HG03066 (cell line): ENCODE data around the gene PRKCQ.

Experiments used
- ATAC-seq: cut with Tn5 transposase; IDR thresholded peaks from one replicate; pipeline ENCODE4 v1.9.1; 2021; ENCODE audit warnings: low read depth; ENCODE audit not compliant: unreplicated experiment

PRKCQ gene

GRCh38 chr10:6416892-6417512, 163.1 kb downstream of the PRKCQ start:
- ATAC-seq = no peak

GRCh38 chr10:6411436-6411835, 168.6 kb downstream of the PRKCQ start:
- no peak for ATAC-seq

- no peak for ATAC-seq
Observed at GRCh38 chr10:6410830-6411229, 169.2 kb downstream of the PRKCQ start.

- no peak for ATAC-seq
Observed at GRCh38 chr10:6409971-6410643, 170.0 kb downstream of the PRKCQ start.

GRCh38 chr10:6408799-6409198, 171.3 kb downstream of the PRKCQ start:
- no peak for ATAC-seq

- ATAC-seq = no peak
Observed at GRCh38 chr10:6407034-6407721, 172.9 kb downstream of the PRKCQ start.

- no peak for ATAC-seq
Observed at GRCh38 chr10:6406220-6407033, 173.6 kb downstream of the PRKCQ start.

- ATAC-seq = no peak
Observed at GRCh38 chr10:6405713-6406112, 174.4 kb downstream of the PRKCQ start.

GRCh38 chr10:6404127-6405072, 175.7 kb downstream of the PRKCQ start:
- no peak for ATAC-seq

- no peak for ATAC-seq
Observed at GRCh38 chr10:6402960-6403359, 177.1 kb downstream of the PRKCQ start.

GRCh38 chr10:6402349-6402709, 177.7 kb downstream of the PRKCQ start:
- no peak for ATAC-seq

- peak; percentile 80 for ATAC-seq
Observed at GRCh38 chr10:6401558-6402348, 178.3 kb downstream of the PRKCQ start.

- no peak for ATAC-seq
Observed at GRCh38 chr10:6400821-6401465, 179.1 kb downstream of the PRKCQ start.

GRCh38 chr10:6400331-6400730, 179.7 kb downstream of the PRKCQ start:
- no peak for ATAC-seq

- ATAC-seq = no peak
Observed at GRCh38 chr10:6399879-6400278, 180.2 kb downstream of the PRKCQ start.

GRCh38 chr10:6399231-6399741, 180.8 kb downstream of the PRKCQ start:
- ATAC-seq = no peak

- ATAC-seq = no peak
Observed at GRCh38 chr10:6398399-6398798, 181.7 kb downstream of the PRKCQ start.

GRCh38 chr10:6396652-6397051, 183.4 kb downstream of the PRKCQ start:
- ATAC-seq = no peak

GRCh38 chr10:6396226-6396625, 183.8 kb downstream of the PRKCQ start:
- no peak for ATAC-seq
